Measurements from ENCODE around the gene CALU.

The CALU gene

GRCh38 chr7:128801667-128802418 is 62.7 kb downstream of the CALU start:
- TF ChIP-seq CTCF (IDR thresholded peaks at IDR 0.05; ENCODE audit: insufficient read depth, low read length, poor library complexity, severe bottlenecking): no peak
- TF ChIP-seq EZH2phosphoT487 (conservative IDR thresholded peaks at IDR 0.05; ENCODE audit: low read length): no peak
- Histone ChIP-seq H3K27ac (ENCODE audit: low read depth, low read length) (no peak overlapping the region), H2AFZ (ENCODE audit: low read depth, low read length, severe bottlenecking) (no peak overlapping the region), H3K27me3 (ENCODE audit: low read length) (no peaks in the 10 kb centered on the region), H3K9me3 (ENCODE audit: insufficient read depth, low read length) (no peaks in the 10 kb centered on the region), H3K4me3 (ENCODE audit: insufficient read depth, low read length, poor library complexity, severe bottlenecking) (no peak overlapping the region), H3K36me3 (ENCODE audit: low read length) (no peaks in the 10 kb centered on the region), H3K4me2 (ENCODE audit: low read depth, low read length, poor library complexity, severe bottlenecking) (no peak overlapping the region), H3K79me2 (ENCODE audit: insufficient read depth, low read length) (no peaks in the 10 kb centered on the region), H3K9ac (ENCODE audit: low read length) (no peak overlapping the region), H3F3A (ENCODE audit: insufficient read depth) (no peaks in the 10 kb centered on the region), H4K20me1 (ENCODE audit: low read depth, low read length) (no peaks in the 10 kb centered on the region), H3K9me2 (replicated peaks; ENCODE audit: insufficient read depth, low read length) (no peaks in the 10 kb centered on the region)

- Histone ChIP-seq H3K27me3 (ENCODE audit: low read length) (no peaks in the 10 kb centered on the region), H2AFZ (ENCODE audit: low read depth, low read length, severe bottlenecking) (no peak overlapping the region), H3K9me2 (replicated peaks; ENCODE audit: insufficient read depth, low read length) (no peaks in the 10 kb centered on the region), H3F3A (ENCODE audit: insufficient read depth) (no peaks in the 10 kb centered on the region), H3K4me3 (ENCODE audit: insufficient read depth, low read length, poor library complexity, severe bottlenecking) (no peak overlapping the region), H4K20me1 (ENCODE audit: low read depth, low read length) (no peaks in the 10 kb centered on the region), H3K9ac (ENCODE audit: low read length) (no peak overlapping the region), H3K27ac (ENCODE audit: low read depth, low read length) (no peak overlapping the region), H3K36me3 (ENCODE audit: low read length) (no peaks in the 10 kb centered on the region), H3K4me2 (ENCODE audit: low read depth, low read length, poor library complexity, severe bottlenecking) (no peak overlapping the region), H3K9me3 (ENCODE audit: insufficient read depth, low read length) (no peaks in the 10 kb centered on the region), H3K79me2 (ENCODE audit: insufficient read depth, low read length) (no peaks in the 10 kb centered on the region)
- TF ChIP-seq CTCF (IDR thresholded peaks at IDR 0.05; ENCODE audit: insufficient read depth, low read length, poor library complexity, severe bottlenecking) (no peak), EZH2phosphoT487 (conservative IDR thresholded peaks at IDR 0.05; ENCODE audit: low read length) (no peak)
Observed at GRCh38 chr7:128804484-128804883, 65.3 kb downstream of the CALU start.

- Histone ChIP-seq H2AFZ (ENCODE audit: low read depth, low read length, severe bottlenecking) (no peak overlapping the region), H3K9me3 (ENCODE audit: insufficient read depth, low read length) (no peaks in the 10 kb centered on the region), H3K27me3 (ENCODE audit: low read length) (no peaks in the 10 kb centered on the region)
Observed at GRCh38 chr7:128805225-128805624, 66.1 kb downstream of the CALU start.

More at GRCh38 chr7:128805225-128805624, 66.1 kb downstream of the CALU start:
- Histone ChIP-seq H3K9me2 (replicated peaks; ENCODE audit: insufficient read depth, low read length) (no peaks in the 10 kb centered on the region), H3K4me3 (ENCODE audit: insufficient read depth, low read length, poor library complexity, severe bottlenecking) (no peak overlapping the region), H3K9ac (ENCODE audit: low read length) (no peak overlapping the region), H3K36me3 (ENCODE audit: low read length) (no peaks in the 10 kb centered on the region), H3K4me2 (ENCODE audit: low read depth, low read length, poor library complexity, severe bottlenecking) (no peak overlapping the region), H4K20me1 (ENCODE audit: low read depth, low read length) (no peaks in the 10 kb centered on the region), H3F3A (ENCODE audit: insufficient read depth) (no peaks in the 10 kb centered on the region), H3K79me2 (ENCODE audit: insufficient read depth, low read length) (no peaks in the 10 kb centered on the region), H3K27ac (ENCODE audit: low read depth, low read length) (no peak overlapping the region)
- TF ChIP-seq EZH2phosphoT487 (conservative IDR thresholded peaks at IDR 0.05; ENCODE audit: low read length) (no peak), CTCF (IDR thresholded peaks at IDR 0.05; ENCODE audit: insufficient read depth, low read length, poor library complexity, severe bottlenecking) (no peak)

Measured in SU-DHL-6 (cell line).